WTC11 (cell line): ENCODE results near the gene MRTFA.

ENCODE experiments used
- E2F5 ChIP-seq: sonication (generic); formaldehyde crosslinking; IDR thresholded peaks from 2 replicates; pipeline ENCODE4 v1.8.1; 2022; ENCODE audit warnings: mild to moderate bottlenecking, moderate library complexity, missing genetic modification reagents
- FOXK1 ChIP-seq: sonication (generic); formaldehyde crosslinking; IDR thresholded peaks from 2 replicates; pipeline ENCODE4 v1.8.0; 2022; ENCODE audit warnings: mild to moderate bottlenecking, moderate library complexity, missing genetic modification reagents
- JUN ChIP-seq: sonication (generic); formaldehyde crosslinking; IDR thresholded peaks from 2 replicates; pipeline ENCODE4 v1.8.0; 2023; ENCODE audit warnings: mild to moderate bottlenecking, missing genetic modification reagents
- RELA ChIP-seq: sonication (generic); formaldehyde crosslinking; IDR thresholded peaks from 2 replicates; pipeline ENCODE4 v1.8.1; 2022; ENCODE audit warnings: missing genetic modification reagents, mild to moderate bottlenecking, borderline replicate concordance
- USF2 ChIP-seq: sonication (generic); formaldehyde crosslinking; IDR thresholded peaks from 2 replicates; pipeline ENCODE4 v1.8.1; 2023; ENCODE audit warnings: mild to moderate bottlenecking, missing genetic modification reagents, moderate library complexity
- ZNF232 ChIP-seq: sonication (generic); formaldehyde crosslinking; IDR thresholded peaks from 2 replicates; pipeline ENCODE4 v1.8.0; 2022; ENCODE audit warnings: mild to moderate bottlenecking, missing genetic modification reagents
- ZNF263 ChIP-seq: sonication (generic); formaldehyde crosslinking; IDR thresholded peaks from 2 replicates; pipeline ENCODE4 v1.8.1; 2022; ENCODE audit warnings: low read depth, mild to moderate bottlenecking, moderate library complexity, missing genetic modification reagents
- ZNF317 ChIP-seq: sonication (generic); formaldehyde crosslinking; IDR thresholded peaks from 2 replicates; pipeline ENCODE4 v1.8.1; 2023; ENCODE audit warnings: low read depth, mild to moderate bottlenecking, moderate library complexity, missing genetic modification reagents, borderline replicate concordance
- ZNF396 ChIP-seq: fragments of 250-450 bp; sonication (Bioruptor Pico); IDR thresholded peaks from 2 replicates; pipeline ENCODE4 v1.8.0; 2021; ENCODE audit warnings: mild to moderate bottlenecking, moderate library complexity, borderline replicate concordance
- TF ChIP-seq, protein P1 (sequence below): fragments of 200-600 bp; IDR thresholded peaks from 2 replicates; pipeline ENCODE4 v1.8.0; 2022; ENCODE audit warnings: antibody characterized with exemption

DNA sequence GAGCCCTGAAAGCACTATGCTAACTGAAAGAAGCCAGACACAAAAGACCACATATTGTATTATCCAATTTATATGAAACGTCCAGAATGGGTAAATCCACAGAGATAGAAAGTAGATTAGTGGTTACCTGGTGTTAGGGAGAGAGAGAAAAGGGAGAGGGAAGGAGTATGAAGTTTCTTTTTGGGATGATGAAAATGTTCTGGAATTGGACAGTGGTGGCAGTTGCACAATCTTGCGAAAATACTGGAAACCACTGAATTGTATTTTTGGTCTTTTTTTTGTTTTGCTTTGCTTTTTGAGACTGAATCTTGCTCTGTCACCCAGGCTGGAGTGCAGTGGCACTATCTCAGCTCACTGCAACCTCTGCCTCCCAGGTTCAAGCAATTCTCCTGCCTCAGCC, 63.5 kb downstream of the MRTFA start:
- TF ChIP-seq JUN (no peak), ZNF317 (CRISPR knock-in tag) (no peak), USF2 (CRISPR knock-in tag) (no peak), ZNF396 (CRISPR knock-in tag) (no peak), E2F5 (CRISPR knock-in tag) (no peak), ZNF232 (CRISPR knock-in tag) (no peak), RELA (CRISPR knock-in tag) (no peak), FOXK1 (CRISPR knock-in tag) (no peak), ZNF263 (CRISPR knock-in tag) (no peak)
- TF ChIP-seq, protein P1, sequence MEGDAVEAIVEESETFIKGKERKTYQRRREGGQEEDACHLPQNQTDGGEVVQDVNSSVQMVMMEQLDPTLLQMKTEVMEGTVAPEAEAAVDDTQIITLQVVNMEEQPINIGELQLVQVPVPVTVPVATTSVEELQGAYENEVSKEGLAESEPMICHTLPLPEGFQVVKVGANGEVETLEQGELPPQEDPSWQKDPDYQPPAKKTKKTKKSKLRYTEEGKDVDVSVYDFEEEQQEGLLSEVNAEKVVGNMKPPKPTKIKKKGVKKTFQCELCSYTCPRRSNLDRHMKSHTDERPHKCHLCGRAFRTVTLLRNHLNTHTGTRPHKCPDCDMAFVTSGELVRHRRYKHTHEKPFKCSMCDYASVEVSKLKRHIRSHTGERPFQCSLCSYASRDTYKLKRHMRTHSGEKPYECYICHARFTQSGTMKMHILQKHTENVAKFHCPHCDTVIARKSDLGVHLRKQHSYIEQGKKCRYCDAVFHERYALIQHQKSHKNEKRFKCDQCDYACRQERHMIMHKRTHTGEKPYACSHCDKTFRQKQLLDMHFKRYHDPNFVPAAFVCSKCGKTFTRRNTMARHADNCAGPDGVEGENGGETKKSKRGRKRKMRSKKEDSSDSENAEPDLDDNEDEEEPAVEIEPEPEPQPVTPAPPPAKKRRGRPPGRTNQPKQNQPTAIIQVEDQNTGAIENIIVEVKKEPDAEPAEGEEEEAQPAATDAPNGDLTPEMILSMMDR = no peak
